Tibial nerve (tissue), 4 donors: ENCODE results near the gene HSP90AB1. TPM values are rescaled to one million over a fixed set of nuclear protein-coding genes. Genes with fewer than 3 reads are reported as not detected.
A peak's percentile ranks its signal among the peaks of the same experiment; 100 is the strongest.

Experiments
- DNase-seq, 2 donors: peaks; one replicate each; pipeline ENCODE4 v3.0.0-alpha.2; 2019; ENCODE audit warnings: low spot score in 2 of 2
- H3K27ac ChIP-seq, 4 donors: fragments of 200-600 bp; sonication (generic) in 3 of 4; one replicate each; pipeline ENCODE4 v1.5.1; 2017 to 2019; ENCODE audit warnings: mild to moderate bottlenecking in 1 of 4
- H3K27me3 ChIP-seq, 2 donors: fragments of 200-600 bp; sonication (generic) in 1 of 2; one replicate each; pipeline versions ENCODE4 v1.5.1 to v1.6.0; 2017 to 2019
- H3K36me3 ChIP-seq, 3 donors: fragments of 200-600 bp; sonication (generic); one replicate each; pipeline ENCODE4 v1.5.1; 2018 to 2019
- H3K4me1 ChIP-seq, 4 donors: fragments of 200-600 bp; sonication (generic) in 3 of 4; one replicate each; pipeline ENCODE4 v1.5.1; 2017 to 2019
- H3K4me3 ChIP-seq, 4 donors: fragments of 200-600 bp; sonication (generic) in 3 of 4; one replicate each; pipeline ENCODE4 v1.5.1; 2017 to 2019; ENCODE audit warnings: mild to moderate bottlenecking in 1 of 4, moderate library complexity in 1 of 4
- H3K9me3 ChIP-seq, 4 donors: fragments of 200-600 bp; sonication (generic) in 3 of 4; one replicate each; pipeline ENCODE4 v1.5.1; 2017 to 2019
- CTCF ChIP-seq, 5 experiments: fragments of 200-600 bp in 3 of 5; fragments of 450-650 bp in 2 of 5; sonication (generic) in 3 of 5; IDR thresholded peaks; one replicate each; pipeline ENCODE4 v1.5.1; 2016 to 2019; ENCODE audit warnings: antibody characterized with exemption in 5 of 5, mild to moderate bottlenecking in 3 of 5, moderate library complexity in 2 of 5
- EP300 ChIP-seq, 2 donors: sonication (generic); formaldehyde crosslinking; IDR thresholded peaks; one replicate each; pipeline ENCODE4 v1.6.1; 2017; ENCODE audit warnings: antibody characterized with exemption in 2 of 2, mild to moderate bottlenecking in 1 of 2
- POLR2A ChIP-seq, 2 donors: fragments of 450-650 bp; IDR thresholded peaks; one replicate each; pipeline ENCODE4 v1.6.1; 2017; ENCODE audit warnings: antibody characterized with exemption in 2 of 2, mild to moderate bottlenecking in 2 of 2, moderate library complexity in 2 of 2
- WGBS, 2 donors: methylation state at CpG; one replicate each; pipeline ENCODE4 v1.1.5; 2018; 5-methylcytosine and 5-hydroxymethylcytosine counted together
- total RNA-seq, 4 donors: library from RNA; depleted of rRNA; stranded (reverse); fragments of >200 nt; gene quantifications; one replicate each; pipeline ENCODE4 v1.1.0, GENCODE V29; 2016

HSP90AB1 gene
- total RNA-seq, 4 donors from 2014 or later = 485 to 580 (median 543) TPM

- WGBS, 2 donors = 88 to 95% methylated on average over 6 of the region's 6 CpGs
- Histone ChIP-seq H3K27ac (no peak overlapping the region), H3K9me3 (no peaks in the 10 kb centered on the region), H3K36me3 (no peaks in the 10 kb centered on the region), H3K4me1 (peaks cover 0 to 25% (median 6%) of the 10 kb centered on the region in 4 donors), H3K4me3 (no peak overlapping the region), H3K27me3 (no peaks in the 10 kb centered on the region)
- no peak for DNase-seq
- TF ChIP-seq CTCF (IDR thresholded peaks at IDR 0.05) (no peak), POLR2A (IDR thresholded peaks at IDR 0.05) (no peak), EP300 (IDR thresholded peaks at IDR 0.05) (no peak)
These were observed 32.6 kb upstream of the HSP90AB1 start for GRCh38 chr6:44214307-44214706.

GRCh38 chr6:44216677-44217331 lies 30.1 kb upstream of the HSP90AB1 start, which contains the start of gene MYMX:
TSS of gene MYMX (plus strand) at chr6:44216926. CDS start at chr6:44217472, 546 bp downstream.
- Histone ChIP-seq H3K36me3 (no peaks in the 10 kb centered on the region), H3K27ac (peak within 1 kb of the TSS in 2 of 4 donors; percentile 88 to 90), H3K9me3 (no peaks in the 10 kb centered on the region), H3K27me3 (no peaks in the 10 kb centered on the region), H3K4me3 (no peak within 1 kb of the TSS), H3K4me1 (peaks cover 0 to 49% (median 12%) of the 10 kb centered on the region in 4 donors)
- 16 to 36% methylated on average over 7 of the region's 7 CpGs for WGBS, 2 donors
- no peak for DNase-seq
- TF ChIP-seq POLR2A (IDR thresholded peaks at IDR 0.05) (no peak), EP300 (IDR thresholded peaks at IDR 0.05) (no peak), CTCF (IDR thresholded peaks at IDR 0.05) (no peak)

DNA sequence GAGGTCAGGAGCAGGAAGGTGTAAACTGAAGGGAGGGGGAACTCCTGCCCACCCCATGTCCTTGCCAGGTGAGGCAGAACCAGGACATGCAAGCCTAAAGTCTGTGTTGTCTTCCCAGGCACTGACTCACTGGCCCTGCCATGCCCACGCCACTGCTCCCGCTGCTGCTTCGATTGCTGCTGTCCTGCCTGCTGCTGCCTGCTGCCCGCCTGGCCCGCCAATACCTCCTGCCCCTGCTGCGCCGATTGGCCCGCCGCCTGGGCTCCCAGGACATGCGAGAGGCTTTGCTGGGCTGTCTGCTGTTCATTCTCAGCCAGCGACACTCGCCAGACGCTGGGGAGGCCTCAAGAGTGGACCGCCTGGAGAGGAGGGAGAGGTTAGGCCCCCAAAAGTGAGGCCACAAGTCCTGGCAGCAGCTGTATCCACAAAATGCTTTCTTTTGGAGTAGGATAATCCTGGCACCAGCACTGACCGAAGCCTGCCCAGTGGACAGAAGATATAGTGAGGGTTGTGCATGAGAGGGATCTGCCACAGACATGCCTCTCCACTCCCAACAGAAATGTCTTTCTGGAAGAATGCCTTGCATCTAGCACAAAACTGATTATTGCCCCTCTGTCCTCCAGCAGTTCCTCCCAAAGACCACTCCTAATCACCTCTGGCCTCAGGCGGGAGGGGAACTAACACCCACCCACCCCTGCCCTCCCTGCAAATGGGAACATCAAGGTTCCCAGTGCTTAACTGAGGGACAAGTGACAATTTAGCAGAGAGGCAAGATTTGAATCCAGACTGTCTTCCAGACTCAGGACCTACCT lies 29.4 kb upstream of the HSP90AB1 start:
- peaks cover 0 to 56% (median 18%) of the 10 kb centered on the region in 4 donors for H3K4me1 ChIP-seq
- WGBS, 2 donors = 55 to 77% methylated on average over 16 of the region's 16 CpGs
- DNase-seq = no peak
- H3K27me3 ChIP-seq = no peaks in the 10 kb centered on the region
- H3K36me3 ChIP-seq = no peaks in the 10 kb centered on the region
- peak overlapping the region in 3 of 4 donors; percentile 62 to 90 (median 88) for H3K27ac ChIP-seq
- TF ChIP-seq POLR2A (IDR thresholded peaks at IDR 0.05) = no peak
- no peak for TF ChIP-seq EP300 (IDR thresholded peaks at IDR 0.05)
- TF ChIP-seq CTCF (IDR thresholded peaks at IDR 0.05) = no peak
- H3K9me3 ChIP-seq = no peaks in the 10 kb centered on the region
- no peak overlapping the region for H3K4me3 ChIP-seq

DNA sequence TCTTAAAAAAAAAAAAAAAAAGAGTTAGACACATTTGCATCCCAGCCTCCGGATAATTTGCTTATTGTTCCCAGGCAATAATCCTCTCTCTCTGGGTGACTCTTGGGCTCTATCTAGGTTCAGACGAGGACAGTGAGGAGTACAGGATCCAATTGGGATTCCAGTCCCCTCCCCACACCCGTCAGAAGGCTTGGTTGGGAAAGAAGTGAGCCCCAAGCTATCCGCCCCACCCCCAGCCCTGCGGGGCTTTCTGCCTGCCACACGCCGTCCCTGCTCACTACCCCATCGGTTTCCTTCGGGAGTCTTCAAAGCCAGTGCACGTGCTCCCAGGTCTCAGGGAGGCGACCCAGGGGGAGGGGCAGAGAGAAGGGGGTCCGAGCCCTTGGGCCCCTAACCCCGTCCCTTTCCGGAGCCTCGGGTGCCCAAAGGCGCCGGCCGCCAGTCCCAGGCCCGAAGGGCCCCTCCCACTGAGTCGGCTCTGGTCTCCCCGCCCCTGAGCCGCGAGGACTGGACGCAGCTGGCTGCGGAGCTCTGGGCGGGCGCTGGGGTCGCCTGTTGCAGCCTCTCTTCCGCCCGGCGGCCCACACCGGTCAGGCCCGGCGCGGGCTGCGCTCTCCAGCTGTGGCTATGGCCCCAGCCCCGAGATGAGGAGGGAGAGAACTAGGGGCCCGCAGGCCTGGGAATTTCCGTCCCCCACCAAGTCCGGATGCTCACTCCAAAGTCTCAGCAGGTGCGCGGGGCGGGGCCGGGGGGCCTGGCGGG lies 27.7 kb upstream of the HSP90AB1 start:
- Histone ChIP-seq H3K4me3 (peak overlapping the region; percentile 36 to 53 (median 46)), H3K4me1 (peaks cover 0 to 70% (median 31%) of the 10 kb centered on the region in 4 donors), H3K27ac (peak overlapping the region; percentile 62 to 90 (median 88)), H3K36me3 (no peaks in the 10 kb centered on the region), H3K9me3 (no peaks in the 10 kb centered on the region), H3K27me3 (no peaks in the 10 kb centered on the region)
- DNase-seq = peak; percentile 69 to 75
- TF ChIP-seq EP300 (IDR thresholded peaks at IDR 0.05) (peak in 1 of 2 donors; percentile 78), POLR2A (IDR thresholded peaks at IDR 0.05) (peak; percentile 30 to 64), CTCF (IDR thresholded peaks at IDR 0.05) (no peak)
- 3% methylated on average over 10 to 30 of the region's 45 CpGs for WGBS, 2 donors
